GM18507 (cell line): Measurements from ENCODE around the gene THSD7B.
"Not testable (repeated sequence)": the region's sequence is repeated elsewhere in the genome, so short reads cannot be mapped to it uniquely, and the experiment has no call there.

Source experiments
- DNase-seq: peaks from one replicate; pipeline ENCODE4 v3.0.0; 2011; ENCODE audit warnings: low read depth; ENCODE audit not compliant: insufficient read length; ENCODE audit errors: extremely low spot score
- FAIRE-seq: peaks from 2 replicates; lab custom pipeline; 2011; peaks lifted over from hg19 to GRCh38; lab: Jason Lieb, UNC

THSD7B gene

DNA sequence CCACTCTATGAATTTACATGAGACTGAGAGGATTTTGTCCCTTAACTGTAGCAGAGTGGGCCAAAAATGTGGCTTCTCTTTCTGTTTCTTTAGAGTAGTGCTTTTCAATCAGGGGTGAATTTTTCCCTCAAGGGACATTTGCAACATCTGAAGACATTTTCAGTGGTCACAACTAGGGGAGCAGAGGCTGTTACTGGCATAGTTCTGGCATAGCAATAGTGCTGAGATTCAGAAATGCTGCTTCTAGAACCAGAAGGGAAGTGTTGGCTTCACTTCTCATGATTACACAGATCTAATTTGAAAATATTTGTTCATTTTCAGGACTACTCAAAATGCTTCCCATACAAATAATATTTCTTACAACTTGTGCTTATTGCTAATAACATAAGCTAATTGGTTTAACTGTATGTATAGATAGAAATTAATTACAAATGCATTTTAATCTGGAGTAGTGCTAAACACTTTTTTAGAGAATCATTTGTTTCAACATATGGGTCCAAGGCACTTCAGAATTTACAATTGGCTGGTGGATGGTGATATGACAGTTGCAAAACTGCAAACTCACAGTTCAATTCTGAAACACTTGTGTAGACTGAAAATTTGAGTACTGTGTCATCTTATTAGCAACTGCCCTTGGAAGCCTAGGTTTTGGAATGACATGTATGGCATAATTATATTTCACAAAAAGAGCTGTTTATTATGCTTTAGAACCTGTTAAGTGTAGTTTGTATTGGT is 526.7 kb downstream of the THSD7B start:
- DNase-seq = no peak
- no peak for FAIRE-seq

GRCh38 chr2:137298377-137298776 is 533.0 kb downstream of the THSD7B start:
- DNase-seq (no peak), FAIRE-seq (no peak)

GRCh38 chr2:137300987-137301386 is 535.6 kb downstream of the THSD7B start:
- no peak for FAIRE-seq
- DNase-seq = no peak

- DNase-seq (no peak), FAIRE-seq (no peak)
Measured at GRCh38 chr2:137302957-137303356, 537.6 kb downstream of the THSD7B start.

DNA sequence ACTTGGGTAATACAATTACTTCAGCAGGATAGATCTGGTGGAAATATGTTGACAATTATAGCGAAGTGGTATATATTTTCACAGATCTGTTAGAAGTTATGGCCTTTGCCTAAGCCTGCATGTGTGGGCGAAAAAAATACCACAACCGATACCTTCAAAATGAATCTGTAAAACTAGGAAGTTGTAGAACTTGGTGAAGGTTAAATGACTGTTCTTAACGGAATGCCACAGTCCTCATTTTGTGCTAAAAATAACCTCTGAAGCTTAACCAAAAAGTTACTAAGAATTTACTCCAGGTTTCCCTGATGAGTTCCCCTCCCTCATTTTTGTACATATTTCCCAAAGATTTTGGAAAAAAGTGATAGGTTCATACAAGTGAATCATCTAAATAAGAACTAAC is 550.7 kb downstream of the THSD7B start:
- FAIRE-seq (no peak), DNase-seq (no peak)

GRCh38 chr2:137321566-137321965 is 556.2 kb downstream of the THSD7B start:
- FAIRE-seq (no peak), DNase-seq (no peak)

DNA sequence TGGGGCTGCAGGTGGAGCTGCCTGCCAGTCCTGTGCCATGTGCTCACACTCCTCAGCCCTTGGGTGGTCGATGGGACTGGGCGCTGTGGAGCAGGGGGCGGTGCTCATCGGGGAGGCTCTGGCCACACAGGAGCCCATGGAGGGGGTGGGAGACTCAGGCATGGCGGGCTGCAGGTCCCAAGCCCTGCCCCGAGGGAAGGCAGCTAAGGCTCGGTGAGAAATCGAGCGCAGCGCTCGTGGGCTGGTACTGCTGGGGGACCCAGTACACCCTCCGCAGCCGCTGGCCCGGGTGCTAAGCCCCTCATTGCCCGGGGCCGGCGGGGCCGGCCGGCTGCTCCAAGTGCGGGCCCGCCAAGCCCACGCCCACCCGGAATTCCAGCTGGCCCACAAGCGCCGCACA is 566.2 kb downstream of the THSD7B start:
- FAIRE-seq, DNase-seq: not testable (repeated sequence)

DNA sequence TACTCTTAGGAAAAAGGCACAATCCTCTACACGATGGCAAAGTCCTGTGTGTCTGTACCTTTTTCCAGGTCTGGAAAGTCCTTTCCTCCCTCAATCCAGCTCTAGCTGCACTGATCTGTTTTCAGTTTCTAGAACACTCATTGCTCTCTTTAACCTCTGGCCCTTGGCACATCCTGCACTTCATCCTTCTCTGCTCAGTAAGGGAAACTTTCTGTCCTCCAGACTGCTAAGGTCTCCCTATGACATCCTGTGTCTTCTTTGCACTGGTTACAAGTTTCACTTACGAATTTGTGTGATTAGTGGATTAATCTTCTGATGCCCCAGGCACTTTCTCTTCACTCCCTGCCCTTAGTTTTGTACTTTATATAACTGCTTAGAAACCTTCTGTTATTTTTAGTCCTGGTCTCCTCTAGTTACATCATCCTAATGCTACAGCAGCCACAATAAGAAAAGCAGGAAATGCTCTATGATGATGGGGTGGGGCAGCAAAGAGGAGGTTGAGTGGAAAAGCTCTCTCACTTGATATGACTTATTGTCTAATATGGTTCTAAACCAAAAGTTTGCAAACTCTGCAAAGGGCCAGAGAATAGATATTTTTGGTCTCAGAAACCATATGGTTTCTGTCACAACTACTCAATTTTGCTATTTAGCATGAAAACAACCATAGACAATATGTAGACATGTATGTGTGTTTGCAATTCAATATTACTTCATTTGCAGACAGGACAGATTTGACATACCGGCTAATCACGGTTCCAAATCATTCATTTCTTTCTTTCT is 568.2 kb downstream of the THSD7B start:
- DNase-seq = no peak
- no peak for FAIRE-seq

DNA sequence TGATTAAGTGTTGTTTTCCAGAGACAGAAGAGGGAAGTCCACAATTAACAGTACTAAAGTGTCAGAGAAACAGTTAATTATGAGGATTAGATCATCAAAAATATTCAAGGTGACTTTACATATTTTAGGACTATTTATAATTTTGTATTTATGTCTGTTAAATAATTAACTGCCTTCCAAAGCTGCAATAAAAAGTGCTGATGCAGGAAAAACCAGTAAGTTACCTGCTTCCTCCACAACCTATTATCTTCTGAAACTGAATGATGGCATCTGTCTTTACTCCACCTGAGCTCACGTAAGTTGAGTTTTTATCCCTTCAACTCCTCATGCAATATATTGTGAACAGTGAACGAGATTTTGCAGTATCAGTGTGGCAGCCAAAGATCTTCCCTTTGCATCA is 570.7 kb downstream of the THSD7B start:
- DNase-seq (no peak), FAIRE-seq (no peak)

DNA sequence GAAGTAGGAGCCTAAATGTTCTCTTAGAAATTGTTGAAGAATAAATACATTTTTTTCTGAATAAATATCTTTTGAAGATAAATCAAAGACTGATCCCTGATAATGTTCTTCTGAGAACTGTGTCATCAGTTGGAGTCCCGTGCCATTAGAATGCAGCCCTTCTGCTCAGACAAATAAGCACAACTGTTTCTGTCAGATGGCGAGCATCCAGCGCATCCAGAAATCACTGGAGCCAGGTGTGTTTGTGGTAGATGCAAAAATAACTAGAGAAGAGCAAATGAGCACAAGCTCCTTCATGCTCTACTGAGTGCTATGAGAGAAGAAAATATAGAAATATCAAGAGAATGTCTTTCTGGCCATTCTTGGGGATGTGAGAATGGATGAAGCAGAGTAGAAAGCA is 573.7 kb downstream of the THSD7B start:
- no peak for DNase-seq

DNA sequence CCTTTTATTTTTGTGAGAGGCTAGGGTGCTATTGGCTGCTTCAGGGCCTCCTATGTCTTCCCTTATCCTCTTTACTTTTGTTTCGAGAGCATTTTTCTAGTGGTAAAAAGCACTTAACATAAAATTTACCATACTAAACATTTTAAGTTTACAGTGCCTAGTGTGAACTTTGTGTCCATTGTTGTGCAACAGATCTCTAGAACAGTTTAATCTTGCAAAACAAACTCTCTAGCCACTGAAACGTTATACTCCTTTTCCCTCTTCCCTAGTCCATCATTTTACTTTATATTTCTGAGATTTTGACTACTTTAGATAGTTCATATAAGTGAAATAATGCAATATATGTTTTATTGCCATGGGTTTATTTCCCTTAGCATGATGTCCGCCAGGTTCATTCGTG is 580.6 kb downstream of the THSD7B start:
- DNase-seq = no peak
- no peak for FAIRE-seq

More for the DNA sequence above, 573.7 kb downstream of the THSD7B start:
- no peak for FAIRE-seq

GRCh38 chr2:137348301-137348700 is 583.0 kb downstream of the THSD7B start:
- FAIRE-seq (no peak), DNase-seq (no peak)

GRCh38 chr2:137357634-137358033 is 592.3 kb downstream of the THSD7B start:
- DNase-seq (no peak), FAIRE-seq (no peak)

- no peak for FAIRE-seq
- DNase-seq = no peak
Measured at GRCh38 chr2:137367361-137367760, 602.0 kb downstream of the THSD7B start.

DNA sequence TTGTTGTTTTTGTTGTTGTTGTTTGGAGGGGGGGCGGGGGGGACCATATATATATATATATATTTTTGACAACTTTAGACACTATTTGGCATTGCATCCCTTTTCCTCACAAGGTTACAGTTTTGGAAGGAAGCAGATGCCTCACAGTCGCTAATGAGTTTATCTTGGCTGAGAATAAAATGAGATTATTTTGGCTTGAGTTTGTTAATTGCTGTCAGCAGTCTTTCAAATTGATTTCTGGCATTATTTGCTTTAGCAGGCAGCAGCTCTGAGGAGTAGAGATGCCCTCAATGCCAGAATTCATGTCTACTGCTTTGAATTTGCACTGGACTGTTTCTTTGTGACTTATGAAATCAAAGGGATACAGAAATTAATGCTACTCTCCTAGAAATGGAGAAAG is 603.8 kb downstream of the THSD7B start:
- FAIRE-seq (no peak), DNase-seq (no peak)

GRCh38 chr2:137379186-137379585 is 613.8 kb downstream of the THSD7B start:
- DNase-seq = no peak
- FAIRE-seq = no peak

DNA sequence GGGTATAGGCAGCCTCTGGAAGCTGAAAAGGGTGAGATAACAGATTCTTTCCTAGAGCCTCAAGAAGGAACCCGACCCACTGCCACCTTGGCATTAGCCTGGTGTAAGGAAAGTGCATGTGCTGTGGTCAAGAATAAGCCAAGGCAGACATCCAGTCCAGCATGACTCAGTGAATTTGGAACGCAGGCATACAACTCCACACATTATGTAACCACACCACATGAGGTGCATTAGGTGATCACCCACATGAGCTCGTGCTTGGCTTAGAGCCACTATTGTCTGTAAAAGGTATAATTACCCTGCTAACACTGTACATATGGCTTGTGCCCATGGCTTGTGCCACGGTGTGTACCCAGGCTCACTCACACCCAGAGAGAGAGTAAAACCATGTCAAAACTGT is 615.3 kb downstream of the THSD7B start:
- no peak for FAIRE-seq

GRCh38 chr2:137381731-137382130 is 616.4 kb downstream of the THSD7B start:
- FAIRE-seq = no peak
- no peak for DNase-seq

More for the DNA sequence above, 615.3 kb downstream of the THSD7B start:
- DNase-seq = no peak

- FAIRE-seq (no peak), DNase-seq (no peak)
Measured at GRCh38 chr2:137383391-137383790, 618.0 kb downstream of the THSD7B start.

- FAIRE-seq = no peak
Measured at GRCh38 chr2:137387044-137387443, 621.7 kb downstream of the THSD7B start.

DNA sequence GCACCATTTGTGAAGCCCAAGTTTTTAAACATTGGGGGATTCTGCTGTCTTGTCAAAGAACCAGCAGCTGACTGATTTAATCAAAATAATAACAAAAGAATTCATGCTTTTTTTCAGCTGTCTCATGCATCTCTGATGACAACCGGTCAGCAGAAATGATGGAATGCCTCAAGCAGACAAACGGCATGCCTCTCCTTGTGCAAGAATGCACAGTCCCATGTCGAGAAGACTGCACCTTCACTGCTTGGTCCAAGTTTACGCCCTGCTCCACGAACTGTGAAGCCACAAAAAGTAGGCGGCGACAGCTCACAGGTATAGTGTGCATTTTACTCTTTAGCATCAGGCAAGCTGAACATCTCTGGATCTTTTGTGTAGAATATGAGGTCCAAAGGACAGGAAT is 640.2 kb downstream of the THSD7B start:
- DNase-seq = no peak
- no peak for FAIRE-seq

More at GRCh38 chr2:137387044-137387443, 621.7 kb downstream of the THSD7B start:
- DNase-seq = no peak
